ENCODE results near the gene CTNNA3.
A peak's percentile ranks its signal among the peaks of the same experiment; 100 is the strongest.

CTNNA3 gene

GRCh38 chr10:66654861-66655260, 1041.1 kb downstream of the CTNNA3 start:
- no peak overlapping the region for H3K4me3 ChIP-seq (ENCODE audit: severe bottlenecking)
- H3K4me1 ChIP-seq (ENCODE audit: insufficient read depth, poor library complexity, severe bottlenecking), result no peaks in the 10 kb centered on the region
- no peaks in the 10 kb centered on the region for H3K27me3 ChIP-seq (ENCODE audit: insufficient read depth, poor library complexity, severe bottlenecking)
- TF ChIP-seq CTCF (IDR thresholded peaks at IDR 0.05; ENCODE audit: poor library complexity, severe bottlenecking), result no peak
- DNase-seq (ENCODE audit: low spot score), result no peak
- no peaks in the 10 kb centered on the region for H3K36me3 ChIP-seq (ENCODE audit: low read depth)
- no peak for ATAC-seq (ENCODE audit: low read depth)
- no peak overlapping the region for H3K27ac ChIP-seq (ENCODE audit: poor library complexity, severe bottlenecking)
- H3K9me3 ChIP-seq (ENCODE audit: severe bottlenecking), result no peaks in the 10 kb centered on the region

GRCh38 chr10:66651308-66652082, 1044.5 kb downstream of the CTNNA3 start:
- no peaks in the 10 kb centered on the region for H3K27me3 ChIP-seq (ENCODE audit: insufficient read depth, poor library complexity, severe bottlenecking)
- ATAC-seq (ENCODE audit: low read depth) (no peak), DNase-seq (ENCODE audit: low spot score) (no peak)
- H3K4me3 ChIP-seq (ENCODE audit: severe bottlenecking), result no peak overlapping the region
- no peaks in the 10 kb centered on the region for H3K9me3 ChIP-seq (ENCODE audit: severe bottlenecking)
- no peaks in the 10 kb centered on the region for H3K36me3 ChIP-seq (ENCODE audit: low read depth)
- H3K27ac ChIP-seq (ENCODE audit: poor library complexity, severe bottlenecking), result no peak overlapping the region
- no peak for TF ChIP-seq CTCF (IDR thresholded peaks at IDR 0.05; ENCODE audit: poor library complexity, severe bottlenecking)
- H3K4me1 ChIP-seq (ENCODE audit: insufficient read depth, poor library complexity, severe bottlenecking), result no peaks in the 10 kb centered on the region

GRCh38 chr10:66649626-66650025, 1046.4 kb downstream of the CTNNA3 start:
- no peaks in the 10 kb centered on the region for H3K4me1 ChIP-seq (ENCODE audit: insufficient read depth, poor library complexity, severe bottlenecking)
- ATAC-seq (ENCODE audit: low read depth) (no peak), DNase-seq (ENCODE audit: low spot score) (no peak)
- H3K9me3 ChIP-seq (ENCODE audit: severe bottlenecking), result no peaks in the 10 kb centered on the region
- no peak for TF ChIP-seq CTCF (IDR thresholded peaks at IDR 0.05; ENCODE audit: poor library complexity, severe bottlenecking)
- no peak overlapping the region for H3K4me3 ChIP-seq (ENCODE audit: severe bottlenecking)
- no peaks in the 10 kb centered on the region for H3K36me3 ChIP-seq (ENCODE audit: low read depth)
- no peaks in the 10 kb centered on the region for H3K27me3 ChIP-seq (ENCODE audit: insufficient read depth, poor library complexity, severe bottlenecking)
- no peak overlapping the region for H3K27ac ChIP-seq (ENCODE audit: poor library complexity, severe bottlenecking)

GRCh38 chr10:66642217-66642616, 1053.8 kb downstream of the CTNNA3 start:
- Histone ChIP-seq H3K27me3 (ENCODE audit: insufficient read depth, poor library complexity, severe bottlenecking) (peaks cover 2% of the 10 kb centered on the region), H3K36me3 (ENCODE audit: low read depth) (no peaks in the 10 kb centered on the region), H3K4me1 (ENCODE audit: insufficient read depth, poor library complexity, severe bottlenecking) (no peaks in the 10 kb centered on the region), H3K9me3 (ENCODE audit: severe bottlenecking) (no peaks in the 10 kb centered on the region), H3K27ac (ENCODE audit: poor library complexity, severe bottlenecking) (no peak overlapping the region), H3K4me3 (ENCODE audit: severe bottlenecking) (no peak overlapping the region)
- TF ChIP-seq CTCF (IDR thresholded peaks at IDR 0.05; ENCODE audit: poor library complexity, severe bottlenecking), result no peak
- DNase-seq (ENCODE audit: low spot score) (no peak), ATAC-seq (ENCODE audit: low read depth) (no peak)

GRCh38 chr10:66639371-66639770, 1056.6 kb downstream of the CTNNA3 start:
- Histone ChIP-seq H3K27ac (ENCODE audit: poor library complexity, severe bottlenecking) (no peak overlapping the region), H3K27me3 (ENCODE audit: insufficient read depth, poor library complexity, severe bottlenecking) (peaks cover 2% of the 10 kb centered on the region), H3K36me3 (ENCODE audit: low read depth) (no peaks in the 10 kb centered on the region), H3K9me3 (ENCODE audit: severe bottlenecking) (no peaks in the 10 kb centered on the region), H3K4me1 (ENCODE audit: insufficient read depth, poor library complexity, severe bottlenecking) (no peaks in the 10 kb centered on the region), H3K4me3 (ENCODE audit: severe bottlenecking) (no peak overlapping the region)
- peak; percentile 49; the same call in 1 of the 3 replicates for ATAC-seq (ENCODE audit: low read depth)
- TF ChIP-seq CTCF (IDR thresholded peaks at IDR 0.05; ENCODE audit: poor library complexity, severe bottlenecking), result no peak
- DNase-seq (ENCODE audit: low spot score), result no peak
